ENCODE results near the gene KRTAP9-2. TPM values are rescaled to one million over a fixed set of nuclear protein-coding genes. Genes with fewer than 3 reads are reported as not detected.
"Not testable (repeated sequence)": the region's sequence is repeated elsewhere in the genome, so short reads cannot be mapped to it uniquely, and the experiment has no call there.

The KRTAP9-2 gene
- polyA plus RNA-seq (2013, experiment 1 of 2): not detected
- polyA plus RNA-seq (2013, experiment 2 of 2): not detected

GRCh38 chr17:41226598-41227095 lies at the start of gene KRTAP9-2:
KRTAP9-2 (plus strand) TSS chr17:41226648; CDS start chr17:41226655, 7 bp downstream.
- WGBS: 86% methylated on average over 2 of the region's 4 CpGs
- not testable (repeated sequence) for H3K36me3 ChIP-seq (ENCODE audit: insufficient read depth, low read length)

GRCh38 chr17:41176744-41177387 lies 49.6 kb upstream of the KRTAP9-2 start:
- H3K4me1 ChIP-seq (ENCODE audit: insufficient read depth, low read length): no peaks in the 10 kb centered on the region
- H3K36me3 ChIP-seq (ENCODE audit: insufficient read depth, low read length): no peaks in the 10 kb centered on the region
- no peak overlapping the region for H3K27ac ChIP-seq (ENCODE audit: low read depth, low read length)
- no peaks in the 10 kb centered on the region for H3K9me3 ChIP-seq (ENCODE audit: insufficient read depth, low read depth, low read length)
- WGBS: 95% methylated on average over 3 of the region's 3 CpGs
- no peaks in the 10 kb centered on the region for H3K27me3 ChIP-seq (ENCODE audit: insufficient read depth, low read length)
- no peak overlapping the region for H3K4me3 ChIP-seq (ENCODE audit: low read length)
- H3K9ac ChIP-seq (ENCODE audit: low read depth, low read length): no peak overlapping the region

More at GRCh38 chr17:41226598-41227095, at the start of gene KRTAP9-2:
- H3K27ac ChIP-seq (ENCODE audit: low read depth, low read length); H3K4me3 ChIP-seq (ENCODE audit: low read length); H3K4me1 ChIP-seq (ENCODE audit: insufficient read depth, low read length); H3K9me3 ChIP-seq (ENCODE audit: insufficient read depth, low read depth, low read length); H3K9ac ChIP-seq (ENCODE audit: low read depth, low read length); H3K27me3 ChIP-seq (ENCODE audit: insufficient read depth, low read length): not testable (repeated sequence)

GRCh38 chr17:41177727-41178271 lies 48.6 kb upstream of the KRTAP9-2 start, which contains the start of gene KRTAP4-2:
KRTAP4-2 (minus strand) TSS chr17:41178221; CDS start chr17:41178164, 57 bp downstream.
- H3K36me3 ChIP-seq (ENCODE audit: insufficient read depth, low read length): no peaks in the 10 kb centered on the region
- H3K9ac ChIP-seq (ENCODE audit: low read depth, low read length): no peak within 1 kb of the TSS
- no peaks in the 10 kb centered on the region for H3K27me3 ChIP-seq (ENCODE audit: insufficient read depth, low read length)
- 93% methylated on average over 7 of the region's 7 CpGs for WGBS
- H3K9me3 ChIP-seq (ENCODE audit: insufficient read depth, low read depth, low read length): no peaks in the 10 kb centered on the region
- no peaks in the 10 kb centered on the region for H3K4me1 ChIP-seq (ENCODE audit: insufficient read depth, low read length)
- no peak within 1 kb of the TSS for H3K4me3 ChIP-seq (ENCODE audit: low read length)
- H3K27ac ChIP-seq (ENCODE audit: low read depth, low read length): no peak within 1 kb of the TSS

- no peaks in the 10 kb centered on the region for H3K4me1 ChIP-seq (ENCODE audit: insufficient read depth, low read length)
- H3K36me3 ChIP-seq (ENCODE audit: insufficient read depth, low read length): no peaks in the 10 kb centered on the region
- H3K4me3 ChIP-seq (ENCODE audit: low read length): no peak overlapping the region
- WGBS: 92% methylated on average over 3 of the region's 3 CpGs
- no peak overlapping the region for H3K27ac ChIP-seq (ENCODE audit: low read depth, low read length)
- no peaks in the 10 kb centered on the region for H3K27me3 ChIP-seq (ENCODE audit: insufficient read depth, low read length)
- no peaks in the 10 kb centered on the region for H3K9me3 ChIP-seq (ENCODE audit: insufficient read depth, low read depth, low read length)
- no peak overlapping the region for H3K9ac ChIP-seq (ENCODE audit: low read depth, low read length)
Measured at GRCh38 chr17:41178341-41178740, 48.1 kb upstream of the KRTAP9-2 start.

- Histone ChIP-seq H3K4me1 (ENCODE audit: insufficient read depth, low read length) (no peaks in the 10 kb centered on the region), H3K9me3 (ENCODE audit: insufficient read depth, low read depth, low read length) (no peaks in the 10 kb centered on the region), H3K36me3 (ENCODE audit: insufficient read depth, low read length) (no peaks in the 10 kb centered on the region), H3K9ac (ENCODE audit: low read depth, low read length) (no peak overlapping the region), H3K27me3 (ENCODE audit: insufficient read depth, low read length) (no peaks in the 10 kb centered on the region), H3K4me3 (ENCODE audit: low read length) (no peak overlapping the region), H3K27ac (ENCODE audit: low read depth, low read length) (no peak overlapping the region)
- WGBS: 89% methylated on average over 1 of the region's 1 CpG
Measured at GRCh38 chr17:41178843-41179616, 47.4 kb upstream of the KRTAP9-2 start.

- no peaks in the 10 kb centered on the region for H3K9me3 ChIP-seq (ENCODE audit: insufficient read depth, low read depth, low read length)
- H3K4me1 ChIP-seq (ENCODE audit: insufficient read depth, low read length): no peaks in the 10 kb centered on the region
- H3K27ac ChIP-seq (ENCODE audit: low read depth, low read length): no peak within 1 kb of the TSS
- 78% methylated on average over 9 of the region's 9 CpGs for WGBS
- no peak within 1 kb of the TSS for H3K4me3 ChIP-seq (ENCODE audit: low read length)
- H3K36me3 ChIP-seq (ENCODE audit: insufficient read depth, low read length): no peaks in the 10 kb centered on the region
- H3K27me3 ChIP-seq (ENCODE audit: insufficient read depth, low read length): no peaks in the 10 kb centered on the region
- H3K9ac ChIP-seq (ENCODE audit: low read depth, low read length): no peak within 1 kb of the TSS
Measured at GRCh38 chr17:41184480-41184961, 41.9 kb upstream of the KRTAP9-2 start, which contains the start of gene KRTAP4-1. KRTAP4-1 (minus strand) TSS chr17:41184911; CDS start chr17:41184854, 57 bp downstream.

- H3K36me3 ChIP-seq (ENCODE audit: insufficient read depth, low read length): no peaks in the 10 kb centered on the region
- H3K9me3 ChIP-seq (ENCODE audit: insufficient read depth, low read depth, low read length): no peaks in the 10 kb centered on the region
- H3K9ac ChIP-seq (ENCODE audit: low read depth, low read length): no peak overlapping the region
- WGBS: 95% methylated on average over 1 of the region's 1 CpG
- H3K27ac ChIP-seq (ENCODE audit: low read depth, low read length): no peak overlapping the region
- no peaks in the 10 kb centered on the region for H3K4me1 ChIP-seq (ENCODE audit: insufficient read depth, low read length)
- no peak overlapping the region for H3K4me3 ChIP-seq (ENCODE audit: low read length)
- H3K27me3 ChIP-seq (ENCODE audit: insufficient read depth, low read length): no peaks in the 10 kb centered on the region
Measured at GRCh38 chr17:41185001-41185400, 41.4 kb upstream of the KRTAP9-2 start.

GRCh38 chr17:41186872-41187271 lies 39.6 kb upstream of the KRTAP9-2 start:
- Histone ChIP-seq H3K36me3 (ENCODE audit: insufficient read depth, low read length) (no peaks in the 10 kb centered on the region), H3K9me3 (ENCODE audit: insufficient read depth, low read depth, low read length) (no peaks in the 10 kb centered on the region), H3K27me3 (ENCODE audit: insufficient read depth, low read length) (no peaks in the 10 kb centered on the region), H3K4me3 (ENCODE audit: low read length) (no peak overlapping the region), H3K9ac (ENCODE audit: low read depth, low read length) (no peak overlapping the region), H3K27ac (ENCODE audit: low read depth, low read length) (no peak overlapping the region), H3K4me1 (ENCODE audit: insufficient read depth, low read length) (no peaks in the 10 kb centered on the region)
- 91% methylated on average over 2 of the region's 2 CpGs for WGBS

- not testable (repeated sequence) for H3K27me3 ChIP-seq (ENCODE audit: insufficient read depth, low read length); H3K27ac ChIP-seq (ENCODE audit: low read depth, low read length); H3K4me3 ChIP-seq (ENCODE audit: low read length); H3K9me3 ChIP-seq (ENCODE audit: insufficient read depth, low read depth, low read length); H3K9ac ChIP-seq (ENCODE audit: low read depth, low read length); H3K36me3 ChIP-seq (ENCODE audit: insufficient read depth, low read length); H3K4me1 ChIP-seq (ENCODE audit: insufficient read depth, low read length)
- WGBS: 78% methylated on average over 1 of the region's 1 CpG
Measured at GRCh38 chr17:41189837-41190318, 36.6 kb upstream of the KRTAP9-2 start, which contains the start of gene KRTAP9-1. KRTAP9-1 (plus strand) TSS chr17:41189887; CDS start chr17:41189887, 0 bp downstream.

GRCh38 chr17:41190328-41190727 lies 36.1 kb upstream of the KRTAP9-2 start:
- no peak overlapping the region for H3K27ac ChIP-seq (ENCODE audit: low read depth, low read length)
- peaks cover 2% of the 10 kb centered on the region; the same call in 1 of the 2 replicates for H3K9me3 ChIP-seq (ENCODE audit: insufficient read depth, low read depth, low read length)
- WGBS: 88% methylated on average over 3 of the region's 3 CpGs
- H3K36me3 ChIP-seq (ENCODE audit: insufficient read depth, low read length): no peaks in the 10 kb centered on the region
- no peak overlapping the region for H3K4me3 ChIP-seq (ENCODE audit: low read length)
- no peaks in the 10 kb centered on the region for H3K4me1 ChIP-seq (ENCODE audit: insufficient read depth, low read length)
- no peak overlapping the region for H3K9ac ChIP-seq (ENCODE audit: low read depth, low read length)
- H3K27me3 ChIP-seq (ENCODE audit: insufficient read depth, low read length): no peaks in the 10 kb centered on the region

- Histone ChIP-seq H3K27ac (ENCODE audit: low read depth, low read length) (no peak overlapping the region), H3K4me3 (ENCODE audit: low read length) (no peak overlapping the region), H3K27me3 (ENCODE audit: insufficient read depth, low read length) (no peaks in the 10 kb centered on the region), H3K4me1 (ENCODE audit: insufficient read depth, low read length) (no peaks in the 10 kb centered on the region), H3K9ac (ENCODE audit: low read depth, low read length) (no peak overlapping the region), H3K9me3 (ENCODE audit: insufficient read depth, low read depth, low read length) (peaks cover 2% of the 10 kb centered on the region; the same call in 1 of the 2 replicates), H3K36me3 (ENCODE audit: insufficient read depth, low read length) (no peaks in the 10 kb centered on the region)
- 76% methylated on average over 1 of the region's 1 CpG for WGBS
Measured at GRCh38 chr17:41196068-41196467, 30.4 kb upstream of the KRTAP9-2 start.

Data from HUES64 (cell line).